K562 (cell line): ENCODE results near the gene SPATS2L. TPM values are rescaled to one million over a fixed set of nuclear protein-coding genes. Genes with fewer than 3 reads are reported as not detected.

Source experiments
- ATAC-seq: fragments of 200-7000 bp; cut with Tn5 transposase; 3 replicates; pipeline ENCODE4 v1.9.1; 2020; ENCODE audit warnings: moderate library complexity
- BruUV-seq: library from RNA; stranded (reverse); fragments of 400-500 nt; replicated peaks from 2 replicates; lab custom pipeline; 2021; lab: Mats Ljungman, UMichigan
- CTCF ChIA-PET: fragments of 300-600 bp; formaldehyde crosslinking; extraction: SDS; loops from one replicate; lab custom pipeline; 2021; ENCODE audit warnings: low intra/inter-chr PET ratio; lab: Yijun Ruan, JAX
- POLR2A ChIA-PET: fragments of 300-600, 350-650 bp; sonication (Branson Sonifier 250); formaldehyde crosslinking; extraction: SDS; loops from one replicate; lab custom pipeline; 2021; ENCODE audit warnings: antibody characterized with exemption, inconsistent platforms; lab: Yijun Ruan, JAX
- DNase-seq, 4 experiments: peaks; one replicate each; pipeline versions ENCODE4 v3.0.0 to v3.0.0-alpha.2; 2011 to 2018; ENCODE audit warnings: low spot score in 3 of 4, mixed read lengths in 3 of 4; ENCODE audit errors: extremely low read depth in 1 of 4
- FAIRE-seq: peaks from 2 replicates; lab custom pipeline; 2011; peaks lifted over from hg19 to GRCh38; lab: Jason Lieb, UNC
- H2AFZ ChIP-seq: 2 replicates; pipeline ENCODE4 v1.6.0; 2011; ENCODE audit warnings: low read depth, low read length, control low read depth, inconsistent platforms
- H3K27ac ChIP-seq: fragments of 200-600 bp; 3 replicates; pipeline ENCODE4 v1.8.0; 2011; ENCODE audit warnings: low read depth, mild to moderate bottlenecking, control low read depth, inconsistent platforms, low read length, moderate library complexity, mixed read lengths; ENCODE audit errors: extremely low read depth
- H3K27me3 ChIP-seq, 2 experiments: fragments of 300-600 bp in 1 of 2; 2 replicates in 1 of 2; 3 replicates in 1 of 2; pipeline versions ENCODE4 v1.6.0 to v1.8.0; 2011; ENCODE audit warnings: inconsistent platforms in 2 of 2, low read length in 2 of 2, mild to moderate bottlenecking in 1 of 2, mixed read lengths in 1 of 2, moderate library complexity in 1 of 2; ENCODE audit not compliant: control insufficient read depth in 2 of 2, insufficient read depth in 2 of 2
- H3K36me3 ChIP-seq: fragments of 300-600 bp; 3 replicates; pipeline ENCODE4 v1.8.0; 2011; ENCODE audit warnings: mild to moderate bottlenecking, low read length, inconsistent platforms; ENCODE audit not compliant: control insufficient read depth, insufficient read depth
- H3K4me1 ChIP-seq, 2 experiments: fragments of 200-600 bp in 1 of 2; replicated peaks in 1 of 2; 2 replicates in 1 of 2; 3 replicates in 1 of 2; pipeline versions ENCODE4 v1.5.1 to v1.8.0; 2011; ENCODE audit warnings: inconsistent platforms in 2 of 2, low read length in 2 of 2, mild to moderate bottlenecking in 1 of 2, mixed read lengths in 1 of 2, moderate library complexity in 1 of 2; ENCODE audit not compliant: control insufficient read depth in 2 of 2, insufficient read depth in 2 of 2
- H3K4me2 ChIP-seq: 2 replicates; pipeline ENCODE4 v1.6.1; 2011; ENCODE audit warnings: low read length, control low read depth, inconsistent platforms, mixed read lengths; ENCODE audit not compliant: insufficient read depth
- H3K4me3 ChIP-seq: fragments of 200-600 bp; sonication (generic), shearing (Covaris generic); 2 replicates; pipeline ENCODE4 v1.5.1; 2016; ENCODE audit warnings: control low read depth, inconsistent platforms
- H3K79me2 ChIP-seq: fragments of 200-600 bp; 3 replicates; pipeline ENCODE4 v1.8.0; 2011; ENCODE audit warnings: low read length, inconsistent platforms; ENCODE audit not compliant: control insufficient read depth, insufficient read depth
- H3K9ac ChIP-seq, 2 experiments: 2 replicates each; pipeline versions ENCODE4 v1.6.0 to v1.6.1; 2011; ENCODE audit warnings: low read depth in 2 of 2, low read length in 2 of 2, control low read depth in 1 of 2, inconsistent platforms in 1 of 2, mild to moderate bottlenecking in 1 of 2, mixed read lengths in 1 of 2; ENCODE audit not compliant: insufficient read depth in 1 of 2
- H3K9me1 ChIP-seq: one replicate; pipeline ENCODE4 v1.6.0; 2011; ENCODE audit warnings: inconsistent platforms, mild to moderate bottlenecking, low read length, moderate library complexity; ENCODE audit not compliant: control insufficient read depth, insufficient read depth
- H3K9me3 ChIP-seq: replicated peaks from 2 replicates; pipeline ENCODE4 v1.5.1; 2011; ENCODE audit warnings: low read depth, low read length, inconsistent platforms; ENCODE audit not compliant: control insufficient read depth, insufficient read depth
- H4K20me1 ChIP-seq: replicated peaks from 2 replicates; pipeline ENCODE4 v1.6.1; 2011; ENCODE audit warnings: low read length, inconsistent platforms, mixed read lengths; ENCODE audit not compliant: control insufficient read depth, insufficient read depth
- ARID1B ChIP-seq: fragments of 450-650 bp; IDR thresholded peaks from 2 replicates; pipeline ENCODE4 v1.6.1; 2016; ENCODE audit warnings: antibody characterized with exemption, mild to moderate bottlenecking, inconsistent platforms
- CAMTA2 ChIP-seq: fragments of 250-450 bp; sonication (Bioruptor Pico); conservative IDR thresholded peaks from 2 replicates; pipeline ENCODE4 v1.5.1; 2022
- CBX2 ChIP-seq: fragments of 200-600 bp; sonication (generic); IDR thresholded peaks from one replicate; pipeline ENCODE4 v1.6.1; 2012; ENCODE audit warnings: mild to moderate bottlenecking, low read length, inconsistent platforms; ENCODE audit not compliant: insufficient read depth, poor library complexity, severe bottlenecking
- ETV5 ChIP-seq: sonication (generic); formaldehyde crosslinking; IDR thresholded peaks from 2 replicates; pipeline ENCODE4 v1.4.0; 2020; ENCODE audit warnings: low read depth, mild to moderate bottlenecking, missing genetic modification reagents
- FOXP1 ChIP-seq: sonication (generic); formaldehyde crosslinking; IDR thresholded peaks from 2 replicates; pipeline ENCODE4 v1.8.0; 2022; ENCODE audit warnings: mild to moderate bottlenecking, missing genetic modification reagents
- GABPA ChIP-seq: fragments of 200-800 bp; sonication (Bioruptor generic); conservative IDR thresholded peaks from 2 replicates; pipeline ENCODE4 v1.6.1; 2016; ENCODE audit warnings: low read depth, missing genetic modification characterization, missing compliant biosample characterization
- GTF2E2 ChIP-seq: fragments of 200-800 bp; sonication (Bioruptor generic); IDR thresholded peaks from 2 replicates; pipeline ENCODE4 v1.6.1; 2016; ENCODE audit warnings: missing genetic modification characterization, missing compliant biosample characterization
- HDAC1 ChIP-seq, 2 experiments: fragments of 450-650 bp; IDR thresholded peaks; 2 replicates each; pipeline ENCODE4 v1.6.1; 2016 to 2017; ENCODE audit warnings: inconsistent platforms in 1 of 2, mild to moderate bottlenecking in 1 of 2, moderate library complexity in 1 of 2
- HNRNPL ChIP-seq: fragments of 200-400 bp; formaldehyde crosslinking; IDR thresholded peaks from 2 replicates; pipeline ENCODE4 v1.6.1; 2017; ENCODE audit warnings: low read depth, mild to moderate bottlenecking, low read length
- PPARD ChIP-seq: fragments of 250-450 bp; sonication (Bioruptor Pico); IDR thresholded peaks from 2 replicates; pipeline ENCODE4 v1.8.0; 2022; ENCODE audit warnings: inconsistent platforms, mild to moderate bottlenecking, moderate library complexity
- RUNX1 ChIP-seq: sonication (generic); IDR thresholded peaks from 2 replicates; pipeline ENCODE4 v1.6.1; 2016; ENCODE audit warnings: antibody characterized with exemption, low read depth
- SMARCA4 ChIP-seq: fragments of 450-650 bp; IDR thresholded peaks from 2 replicates; pipeline ENCODE4 v1.6.1; 2016
- SMARCB1 ChIP-seq: IDR thresholded peaks from 2 replicates; pipeline ENCODE4 v1.6.1; 2011; ENCODE audit warnings: improper control_type of control experiment, low read depth; ENCODE audit not compliant: insufficient read length
- TBL1XR1 ChIP-seq, 2 experiments: IDR thresholded peaks; 2 replicates each; pipeline ENCODE4 v1.6.1; 2012; ENCODE audit warnings: improper control_type of control experiment in 2 of 2, low read length in 2 of 2, mild to moderate bottlenecking in 1 of 2
- ZC3H4 ChIP-seq: sonication (generic); formaldehyde crosslinking; IDR thresholded peaks from 2 replicates; pipeline ENCODE4 v1.9.0; 2021; ENCODE audit warnings: missing genetic modification reagents, borderline replicate concordance
- ZFP36 ChIP-seq: fragments of 150-350 bp; IDR thresholded peaks from 2 replicates; pipeline ENCODE4 v1.6.1; 2018; ENCODE audit warnings: low read length, low read depth; ENCODE audit not compliant: partially characterized antibody
- ZNF134 ChIP-seq: fragments of 250-450 bp; sonication (Bioruptor Pico); conservative IDR thresholded peaks from 2 replicates; pipeline ENCODE4 v1.4.0; 2020
- ZNF239 ChIP-seq: fragments of 250-450 bp; sonication (Bioruptor Pico); IDR thresholded peaks from 2 replicates; pipeline ENCODE4 v1.4.0; 2020; ENCODE audit warnings: mild to moderate bottlenecking
- ZNF431 ChIP-seq: sonication (generic); formaldehyde crosslinking; IDR thresholded peaks from 2 replicates; pipeline ENCODE4 v1.8.0; 2022; ENCODE audit warnings: mild to moderate bottlenecking, missing genetic modification reagents
- ZNF589 ChIP-seq: fragments of 200-800 bp; sonication (Bioruptor generic); IDR thresholded peaks from 2 replicates; pipeline ENCODE4 v1.6.1; 2016; ENCODE audit warnings: low read depth, missing genetic modification characterization, missing compliant biosample characterization
- ZNF668 ChIP-seq: fragments of 250-450 bp; sonication (Bioruptor Pico); IDR thresholded peaks from 2 replicates; pipeline ENCODE4 v1.8.0; 2022; ENCODE audit warnings: mild to moderate bottlenecking, inconsistent platforms
- ZNF76 ChIP-seq: fragments of 250-450 bp; sonication (Bioruptor Pico); IDR thresholded peaks from 2 replicates; pipeline ENCODE4 v1.4.0; 2020; ENCODE audit warnings: mild to moderate bottlenecking, moderate library complexity, borderline replicate concordance
- ZNF79 ChIP-seq: fragments of 250-450 bp; sonication (Bioruptor Pico); IDR thresholded peaks from 2 replicates; pipeline ENCODE4 v1.4.0; 2020; ENCODE audit warnings: low read depth, mild to moderate bottlenecking, moderate library complexity
- ZNF830 ChIP-seq: fragments of 250-450 bp; sonication (Bioruptor Pico); IDR thresholded peaks from 2 replicates; pipeline ENCODE4 v1.5.0; 2021; ENCODE audit warnings: mild to moderate bottlenecking
- whole genome bisulfite sequencing: fragments of 100-300 bp; shearing (Covaris generic); methylation state at CpG from one replicate; pipeline ENCODE4 v1.1.6; 2016; ENCODE audit warnings: low coverage, mixed read lengths; ENCODE audit not compliant: insufficient coverage; ENCODE audit errors: missing lambda C conversion rate; 5-methylcytosine and 5-hydroxymethylcytosine counted together
- in situ Hi-C: fragments of 300-500 bp; cut with MboI; formaldehyde crosslinking; loops from 4 replicates; pipeline ENCODE4 v1.15.0; 2018; ENCODE audit warnings: inconsistent platforms, mixed read lengths
- intact Hi-C: fragments of 100-400 bp; cut with micrococcal nuclease; formaldehyde crosslinking; loops from 2 replicates; pipeline ENCODE4 v1.14.2; 2022
- polyA plus RNA-seq, 8 experiments: library from polyadenylated mRNA; depleted of rRNA in 4 of 8; stranded (reverse) in 5 of 8; unstranded in 3 of 8; fragments of >200 nt; fragmentation: Nextera tagmentation in 2 of 8; fragmentation: Illumina TruSeq in 1 of 8; extraction: Ambion mirVana in 2 of 8; extraction: Trizol in 1 of 8; gene quantifications; 2 replicates each; pipeline versions ENCODE4 v1.2.1 to v1.2.3, GENCODE V29; 2011 to 2014; ENCODE audit warnings: inconsistent platforms in 1 of 8, missing spikeins in 1 of 8
- total RNA-seq, 7 experiments: library from RNA; depleted of rRNA in 6 of 7; stranded (reverse); fragments of >200 nt in 6 of 7; fragmentation: Illumina TruSeq in 2 of 7; extraction: Trizol in 2 of 7; gene quantifications; 2 replicates each; pipeline versions ENCODE4 v1.2.1 to v1.2.3, GENCODE V29; 2011 to 2021; ENCODE audit warnings: low replicate concordance in 1 of 7
- TF ChIP-seq, protein P1 (sequence below): fragments of 450-650 bp; conservative IDR thresholded peaks from 2 replicates; pipeline ENCODE4 v1.6.1; 2016; ENCODE audit warnings: missing genetic modification characterization, low read depth, mild to moderate bottlenecking, missing compliant biosample characterization, moderate library complexity
- TF ChIP-seq, protein P2 (sequence below), 2 experiments: fragments of 450-650 bp; conservative IDR thresholded peaks; 2 replicates each; pipeline ENCODE4 v1.6.1; 2017; ENCODE audit warnings: mild to moderate bottlenecking in 2 of 2, moderate library complexity in 2 of 2

Gene SPATS2L
- total and polyA plus RNA-seq, 9 of the 15 experiments (the other 6 are each of a cell fraction or from before 2014, with no cell fraction given): 11.3 to 41.5 (median 24.9) TPM

DNA sequence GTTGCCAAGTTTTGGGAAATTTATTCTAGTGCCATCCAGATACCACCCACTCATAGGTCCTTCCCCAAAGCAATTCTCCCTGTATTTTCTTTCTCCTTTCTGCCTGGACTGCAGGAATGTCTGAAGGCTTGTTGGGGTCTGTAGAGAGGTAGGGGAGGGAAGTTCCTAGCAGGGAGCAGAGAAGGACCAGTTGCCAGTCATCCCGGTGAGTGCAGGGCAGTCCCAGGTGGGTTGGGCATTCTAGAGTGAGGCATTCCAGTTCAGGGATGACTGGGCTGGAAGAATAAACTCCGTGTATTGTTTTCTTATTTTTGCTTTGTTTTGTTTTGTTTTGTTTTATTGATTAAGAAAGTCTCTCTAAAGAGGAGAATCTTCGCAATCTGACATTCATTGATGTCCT, 58.1 kb downstream of the SPATS2L start:
- intact Hi-C loops: no loop called here
- POLR2A ChIA-PET: no interaction called here
- no peak overlapping the region for H3K27ac ChIP-seq

DNA sequence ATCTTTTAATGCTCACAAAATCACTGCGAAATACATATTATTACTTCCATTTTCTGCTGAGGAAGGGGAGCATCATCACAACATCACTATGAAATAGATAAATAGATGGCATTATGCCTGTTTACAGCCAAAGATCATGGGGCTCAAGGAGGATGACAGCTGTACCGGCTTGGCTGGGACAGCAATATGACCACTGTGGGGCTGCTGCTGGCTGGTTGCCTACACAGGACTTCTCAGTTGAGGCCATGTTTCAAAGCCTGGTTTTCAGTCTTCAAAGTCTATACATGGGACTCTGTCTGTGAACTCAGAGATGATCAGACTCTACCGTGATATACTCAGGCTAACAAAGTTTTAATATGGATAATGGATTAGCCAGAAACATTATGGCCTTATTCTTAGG, 58.7 kb downstream of the SPATS2L start:
- H3K79me2 ChIP-seq: no peaks in the 10 kb centered on the region
- no peaks in the 10 kb centered on the region for H3K9me1 ChIP-seq
- H3K4me1 ChIP-seq: peaks cover 0 to 7% of the 10 kb centered on the region in 2 experiments; a peak in 3 of 5 replicates
- ChIA-PET POLR2A (no interaction called here), CTCF (no interaction called here)
- no peaks in the 10 kb centered on the region for H4K20me1 ChIP-seq
- 45% methylated on average over 3 of the region's 3 CpGs for WGBS
- no peak overlapping the region for H3K9ac ChIP-seq
- H3K4me3 ChIP-seq: no peak overlapping the region
- H3K36me3 ChIP-seq: no peaks in the 10 kb centered on the region
- H3K9me3 ChIP-seq: no peaks in the 10 kb centered on the region
- H3K27me3 ChIP-seq: no peaks in the 10 kb centered on the region
- intact Hi-C loops: no loop called here
- no peak overlapping the region for H3K4me2 ChIP-seq
- BruUV-seq: no TSS peak
- H3K27ac ChIP-seq: no peak overlapping the region
- no peak overlapping the region for H2AFZ ChIP-seq
- in situ Hi-C loops: no loop called here
- DNase-seq (no peak), ATAC-seq (no peak), FAIRE-seq (no peak)
- no peak for TF ChIP-seq CBX2
- no peak for TF ChIP-seq ZNF589 (CRISPR knock-in tag)
- no peak for TF ChIP-seq ZNF239
- TF ChIP-seq, protein P1, sequence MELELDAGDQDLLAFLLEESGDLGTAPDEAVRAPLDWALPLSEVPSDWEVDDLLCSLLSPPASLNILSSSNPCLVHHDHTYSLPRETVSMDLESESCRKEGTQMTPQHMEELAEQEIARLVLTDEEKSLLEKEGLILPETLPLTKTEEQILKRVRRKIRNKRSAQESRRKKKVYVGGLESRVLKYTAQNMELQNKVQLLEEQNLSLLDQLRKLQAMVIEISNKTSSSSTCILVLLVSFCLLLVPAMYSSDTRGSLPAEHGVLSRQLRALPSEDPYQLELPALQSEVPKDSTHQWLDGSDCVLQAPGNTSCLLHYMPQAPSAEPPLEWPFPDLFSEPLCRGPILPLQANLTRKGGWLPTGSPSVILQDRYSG (tag): no peak
- TF ChIP-seq ZNF79 (CRISPR knock-in tag): no peak
- TF ChIP-seq, protein P2, sequence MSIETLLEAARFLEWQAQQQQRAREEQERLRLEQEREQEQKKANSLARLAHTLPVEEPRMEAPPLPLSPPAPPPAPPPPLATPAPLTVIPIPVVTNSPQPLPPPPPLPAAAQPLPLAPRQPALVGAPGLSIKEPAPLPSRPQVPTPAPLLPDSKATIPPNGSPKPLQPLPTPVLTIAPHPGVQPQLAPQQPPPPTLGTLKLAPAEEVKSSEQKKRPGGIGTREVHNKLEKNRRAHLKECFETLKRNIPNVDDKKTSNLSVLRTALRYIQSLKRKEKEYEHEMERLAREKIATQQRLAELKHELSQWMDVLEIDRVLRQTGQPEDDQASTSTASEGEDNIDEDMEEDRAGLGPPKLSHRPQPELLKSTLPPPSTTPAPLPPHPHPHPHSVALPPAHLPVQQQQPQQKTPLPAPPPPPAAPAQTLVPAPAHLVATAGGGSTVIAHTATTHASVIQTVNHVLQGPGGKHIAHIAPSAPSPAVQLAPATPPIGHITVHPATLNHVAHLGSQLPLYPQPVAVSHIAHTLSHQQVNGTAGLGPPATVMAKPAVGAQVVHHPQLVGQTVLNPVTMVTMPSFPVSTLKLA (conservative IDR thresholded peaks at IDR 0.05): no peak
- TF ChIP-seq SMARCA4: no peak
- TF ChIP-seq FOXP1 (CRISPR knock-in tag): no peak
- TF ChIP-seq SMARCB1: no peak
- TF ChIP-seq ZNF431 (CRISPR knock-in tag): no peak

More for the DNA sequence above, 58.1 kb downstream of the SPATS2L start:
- H3K4me3 ChIP-seq: no peak overlapping the region
- WGBS: 52% methylated on average over 3 of the region's 3 CpGs
- no peaks in the 10 kb centered on the region for H4K20me1 ChIP-seq
- in situ Hi-C loops: no loop called here
- no peak for DNase-seq
- H3K79me2 ChIP-seq: no peaks in the 10 kb centered on the region
- H3K9me3 ChIP-seq: no peaks in the 10 kb centered on the region
- BruUV-seq: no TSS peak
- H3K9ac ChIP-seq: no peak overlapping the region
- H2AFZ ChIP-seq: no peak overlapping the region
- no peak for ATAC-seq
- no peak for FAIRE-seq
- H3K27me3 ChIP-seq: no peaks in the 10 kb centered on the region
- H3K4me1 ChIP-seq: peaks cover 0 to 7% of the 10 kb centered on the region in 2 experiments; a peak in 3 of 5 replicates
- H3K36me3 ChIP-seq: no peaks in the 10 kb centered on the region
- TF ChIP-seq ZNF134 (no peak), RUNX1 (no peak), GABPA (tag) (no peak), GTF2E2 (no peak), TBL1XR1 (IDR thresholded peaks at IDR 0.05; ENCODE audit: low read length in 2 of 2) (no peak), CAMTA2 (CRISPR knock-in tag) (no peak), ZNF830 (no peak), ZNF668 (no peak), ETV5 (CRISPR knock-in tag) (no peak), PPARD (CRISPR knock-in tag) (no peak), ZFP36 (no peak), ZNF431 (CRISPR knock-in tag) (no peak), ZC3H4 (CRISPR knock-in tag) (no peak), ZNF76 (CRISPR knock-in tag) (no peak), HNRNPL (no peak), ARID1B (no peak), HDAC1 (IDR thresholded peaks at IDR 0.05) (no peak)
- H3K9me1 ChIP-seq: no peaks in the 10 kb centered on the region
- CTCF ChIA-PET: no interaction called here
- no peak overlapping the region for H3K4me2 ChIP-seq
